Colonic mucosa (tissue), 4 donors: ENCODE measurements around the gene CAPSL. TPM values are rescaled to one million over a fixed set of nuclear protein-coding genes. Genes with fewer than 3 reads are reported as not detected.
A peak's percentile ranks its signal among the peaks of the same experiment; 100 is the strongest.

ENCODE experiments used
- DNase-seq: peaks from one replicate; pipeline ENCODE4 v3.0.0-alpha.2; 2020
- H3K27ac ChIP-seq: fragments of 200-600 bp; one replicate; pipeline ENCODE4 v1.8.0; 2021
- H3K27me3 ChIP-seq: fragments of 200-600 bp; one replicate; pipeline ENCODE4 v1.8.0; 2021
- H3K36me3 ChIP-seq: fragments of 200-600 bp; one replicate; pipeline ENCODE4 v1.8.0; 2021
- H3K4me1 ChIP-seq: fragments of 200-600 bp; one replicate; pipeline ENCODE4 v1.8.0; 2021; ENCODE audit warnings: mild to moderate bottlenecking
- H3K4me3 ChIP-seq: fragments of 200-600 bp; one replicate; pipeline ENCODE4 v1.8.0; 2021
- H3K9ac ChIP-seq, 2 donors: one replicate each; pipeline ENCODE4 v1.7.0; 2013; ENCODE audit warnings: control low read depth in 2 of 2, low read depth in 2 of 2, low read length in 2 of 2
- H3K9me3 ChIP-seq: fragments of 200-600 bp; one replicate; pipeline ENCODE4 v1.8.0; 2021
- CTCF ChIP-seq: fragments of 200-600 bp; IDR thresholded peaks from one replicate; pipeline ENCODE4 v1.8.0; 2022; ENCODE audit warnings: antibody characterized with exemption, mild to moderate bottlenecking
- intact Hi-C: fragments of 100-400 bp; cut with DNase I; formaldehyde crosslinking; loops from one replicate; pipeline ENCODE4 v1.14.1; 2022
- total RNA-seq, 2 donors: library from RNA; stranded (reverse); fragmentation: NEBNext Ultra II Directional in 1 of 2; extraction: Animal tissue kit (Norgen Biotek cat#: 25700) in 1 of 2; gene quantifications; one replicate each; pipeline ENCODE4 v1.2.1, GENCODE V29; 2021
- donor health status: healthy.
- donor health status: DM: no; HTN: no; CAD: no.
- donor health status: DM: no; HTN: no; CAD: no.

The CAPSL gene
- total RNA-seq, 2 donors from 2014 or later: not detected

GRCh38 chr5:35879096-35879495, 59.3 kb downstream of the CAPSL start:
- Histone ChIP-seq H3K27ac (no peak overlapping the region), H3K9me3 (no peaks in the 10 kb centered on the region), H3K9ac (no peak overlapping the region), H3K36me3 (no peaks in the 10 kb centered on the region), H3K27me3 (no peaks in the 10 kb centered on the region), H3K4me3 (no peak overlapping the region), H3K4me1 (no peaks in the 10 kb centered on the region)
- TF ChIP-seq CTCF: no peak
- intact Hi-C loops: no loop called here
- no peak for DNase-seq

DNA sequence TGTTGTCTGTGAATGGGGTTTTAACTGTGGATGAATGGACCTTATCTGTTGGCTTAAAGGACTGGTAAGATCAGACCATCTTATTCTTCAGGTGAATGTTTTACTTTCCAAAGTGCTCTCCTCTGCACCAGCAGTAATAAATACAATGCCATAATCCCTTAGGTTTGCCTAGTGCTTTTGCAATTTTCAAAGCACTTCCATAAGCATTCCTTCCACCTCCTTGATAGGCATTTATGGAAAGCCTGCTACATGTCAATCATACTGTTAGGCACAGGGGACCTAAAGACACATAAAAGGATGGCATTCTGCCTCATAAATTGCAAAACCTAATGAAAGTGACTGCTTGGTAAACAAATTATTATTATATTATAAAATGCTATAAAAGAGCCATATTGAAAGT, 60.3 kb downstream of the CAPSL start:
- no peak for TF ChIP-seq CTCF
- Histone ChIP-seq H3K9ac (no peak overlapping the region), H3K9me3 (no peaks in the 10 kb centered on the region), H3K4me3 (no peak overlapping the region), H3K4me1 (no peaks in the 10 kb centered on the region), H3K27ac (no peak overlapping the region), H3K36me3 (no peaks in the 10 kb centered on the region), H3K27me3 (no peaks in the 10 kb centered on the region)
- intact Hi-C loops: no loop called here
- DNase-seq: no peak

GRCh38 chr5:35877655-35878054, 60.8 kb downstream of the CAPSL start:
- H3K4me1 ChIP-seq: no peaks in the 10 kb centered on the region
- no peaks in the 10 kb centered on the region for H3K36me3 ChIP-seq
- TF ChIP-seq CTCF: no peak
- intact Hi-C loops: no loop called here
- H3K9ac ChIP-seq: no peak overlapping the region
- H3K9me3 ChIP-seq: no peaks in the 10 kb centered on the region
- DNase-seq: no peak
- no peak overlapping the region for H3K27ac ChIP-seq
- no peak overlapping the region for H3K4me3 ChIP-seq
- no peaks in the 10 kb centered on the region for H3K27me3 ChIP-seq

GRCh38 chr5:35876922-35877321, 61.5 kb downstream of the CAPSL start:
- no peak overlapping the region for H3K4me3 ChIP-seq
- intact Hi-C loops: no loop called here
- no peaks in the 10 kb centered on the region for H3K27me3 ChIP-seq
- H3K36me3 ChIP-seq: no peaks in the 10 kb centered on the region
- no peak for TF ChIP-seq CTCF
- no peaks in the 10 kb centered on the region for H3K9me3 ChIP-seq
- no peak overlapping the region for H3K9ac ChIP-seq
- DNase-seq: peak; percentile 27
- H3K27ac ChIP-seq: no peak overlapping the region
- H3K4me1 ChIP-seq: no peaks in the 10 kb centered on the region

- Histone ChIP-seq H3K27me3 (no peaks in the 10 kb centered on the region), H3K27ac (no peak overlapping the region), H3K36me3 (no peaks in the 10 kb centered on the region), H3K9ac (no peak overlapping the region), H3K9me3 (no peaks in the 10 kb centered on the region), H3K4me3 (no peak overlapping the region), H3K4me1 (no peaks in the 10 kb centered on the region)
- no peak for DNase-seq
- TF ChIP-seq CTCF: no peak
- intact Hi-C loops: no loop called here
These were observed 62.0 kb downstream of the CAPSL start for GRCh38 chr5:35876454-35876853.

DNA sequence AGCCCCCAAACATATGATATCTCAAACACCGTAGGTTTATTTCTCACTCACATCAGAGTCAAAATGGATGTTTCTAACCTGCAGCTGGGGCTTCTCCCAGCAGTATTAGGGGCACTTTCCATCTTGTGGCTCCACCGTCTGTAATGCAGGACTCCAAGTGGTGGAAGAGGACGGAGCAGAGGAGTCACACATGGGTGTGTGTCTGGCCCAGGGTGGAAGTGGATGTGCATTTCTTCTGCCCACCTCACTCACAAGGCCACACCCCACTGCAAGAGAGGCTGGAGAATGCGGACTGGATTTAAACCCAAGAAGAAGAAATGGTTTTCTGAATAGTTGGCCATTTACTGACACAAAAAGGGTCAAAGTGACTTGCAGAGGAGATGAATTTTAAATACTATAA, 67.8 kb downstream of the CAPSL start:
- Histone ChIP-seq H3K4me1 (no peaks in the 10 kb centered on the region), H3K9ac (no peak overlapping the region), H3K4me3 (no peak overlapping the region), H3K36me3 (no peaks in the 10 kb centered on the region), H3K27ac (no peak overlapping the region), H3K9me3 (no peaks in the 10 kb centered on the region), H3K27me3 (no peaks in the 10 kb centered on the region)
- intact Hi-C loops: no loop called here
- DNase-seq: no peak
- TF ChIP-seq CTCF: no peak
